PFSK-1 (cell line): ENCODE results near the gene TTPAL.

Experiments used
- FOXP2 ChIP-seq: optimal IDR thresholded peaks from 2 replicates; pipeline ENCODE3; 2011; ENCODE audit warnings: borderline replicate concordance, control low read depth, inconsistent platforms; ENCODE audit not compliant: insufficient read depth; ENCODE audit errors: extremely low read length, extremely low read depth
- POLR2AphosphoS5 ChIP-seq: IDR thresholded peaks from 2 replicates; pipeline ENCODE4 v1.6.1; 2012; ENCODE audit warnings: low read depth, mild to moderate bottlenecking, control low read depth, low read length, moderate library complexity
- REST ChIP-seq, 2 experiments: IDR thresholded peaks; 2 replicates each; pipeline versions ENCODE4 v1.6.1 to v1.8.0; 2011 to 2012; ENCODE audit warnings: low read depth in 2 of 2, low read length in 2 of 2, control low read depth in 1 of 2, inconsistent platforms in 1 of 2, mild to moderate bottlenecking in 1 of 2, moderate library complexity in 1 of 2; ENCODE audit not compliant: insufficient read depth in 1 of 2
- SIN3A ChIP-seq: IDR thresholded peaks from 2 replicates; pipeline ENCODE4 v1.6.1; 2012; ENCODE audit warnings: mild to moderate bottlenecking, low read length, moderate library complexity, borderline replicate concordance; ENCODE audit not compliant: insufficient read depth
- TAF1 ChIP-seq: IDR thresholded peaks from 2 replicates; pipeline ENCODE4 v1.6.1; 2012; ENCODE audit warnings: low read length, control low read depth, borderline replicate concordance; ENCODE audit not compliant: insufficient read depth

TTPAL gene

DNA sequence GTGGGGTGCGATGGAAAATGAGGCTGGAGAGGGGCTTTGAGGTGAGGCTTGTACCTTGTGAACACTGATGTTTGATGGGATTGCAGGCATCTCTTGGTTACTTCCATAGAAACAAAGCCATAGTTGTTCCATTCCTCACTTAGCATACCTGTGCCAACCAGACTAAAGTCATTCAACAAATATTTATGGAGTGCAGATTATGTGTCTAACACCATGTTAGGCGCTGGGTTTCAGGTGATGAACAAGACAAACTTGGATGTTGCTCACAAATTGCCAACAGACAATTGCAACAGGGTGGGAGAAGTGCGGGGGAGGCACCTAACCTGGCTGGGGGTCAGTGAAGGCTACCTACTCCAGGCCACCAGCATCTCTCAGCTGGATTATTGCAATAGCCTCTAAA lies 1.5 kb downstream of the TTPAL start:
- TF ChIP-seq TAF1 (no peak), REST (IDR thresholded peaks at IDR 0.05; ENCODE audit: insufficient read depth in 1 of 2, low read depth in 2 of 2, low read length in 2 of 2) (no peak), POLR2AphosphoS5 (no peak), SIN3A (no peak), FOXP2 (no peak)

DNA sequence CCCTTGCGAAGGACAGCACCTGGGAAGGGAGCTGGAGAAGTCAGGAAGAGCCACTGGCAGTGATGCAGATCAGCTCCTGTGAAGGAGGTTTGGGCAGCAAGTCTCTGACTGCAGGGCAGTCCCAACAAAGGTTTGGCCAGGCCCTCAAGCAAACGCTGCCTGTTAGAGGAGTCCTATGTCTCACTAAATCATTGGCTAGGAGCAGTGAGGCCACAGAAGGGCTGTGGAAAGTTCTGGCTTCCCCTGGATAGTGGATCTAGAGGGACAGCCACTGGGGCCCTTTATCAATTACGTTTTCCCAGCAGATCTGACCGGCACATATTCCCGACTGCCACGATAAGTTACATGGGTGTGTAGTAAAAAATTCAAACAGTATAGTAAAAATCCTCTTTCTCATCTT lies 2.5 kb downstream of the TTPAL start:
- TF ChIP-seq REST (IDR thresholded peaks at IDR 0.05; ENCODE audit: insufficient read depth in 1 of 2, low read depth in 2 of 2, low read length in 2 of 2) (no peak), POLR2AphosphoS5 (no peak), FOXP2 (no peak), TAF1 (no peak), SIN3A (no peak)

- TF ChIP-seq SIN3A (no peak), TAF1 (no peak), REST (IDR thresholded peaks at IDR 0.05; ENCODE audit: insufficient read depth in 1 of 2, low read depth in 2 of 2, low read length in 2 of 2) (no peak), FOXP2 (no peak), POLR2AphosphoS5 (no peak)
These were observed 4.0 kb downstream of the TTPAL start for GRCh38 chr20:44479643-44480042.

DNA sequence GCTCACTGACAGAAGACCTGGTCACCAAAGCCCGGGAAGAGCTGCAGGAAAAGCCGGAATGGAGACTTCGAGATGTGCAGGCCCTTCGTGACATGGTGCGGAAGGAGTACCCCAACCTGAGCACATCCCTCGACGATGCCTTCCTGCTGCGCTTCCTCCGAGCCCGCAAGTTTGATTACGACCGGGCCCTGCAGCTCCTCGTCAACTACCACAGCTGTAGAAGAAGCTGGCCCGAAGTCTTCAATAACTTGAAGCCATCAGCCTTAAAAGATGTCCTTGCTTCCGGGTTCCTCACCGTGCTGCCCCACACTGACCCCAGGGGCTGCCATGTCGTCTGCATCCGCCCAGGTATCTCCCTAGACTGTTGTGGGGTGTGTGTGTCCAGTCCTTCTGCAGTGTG lies 4.4 kb downstream of the TTPAL start:
- TF ChIP-seq POLR2AphosphoS5 = no peak

GRCh38 chr20:44481719-44482416 lies 6.2 kb downstream of the TTPAL start:
- TF ChIP-seq REST (IDR thresholded peaks at IDR 0.05; ENCODE audit: insufficient read depth in 1 of 2, low read depth in 2 of 2, low read length in 2 of 2) = no peak
- no peak for TF ChIP-seq SIN3A
- no peak for TF ChIP-seq TAF1
- no peak for TF ChIP-seq POLR2AphosphoS5
- no peak for TF ChIP-seq FOXP2

- TF ChIP-seq REST (IDR thresholded peaks at IDR 0.05; ENCODE audit: insufficient read depth in 1 of 2, low read depth in 2 of 2, low read length in 2 of 2) (no peak), TAF1 (no peak), FOXP2 (no peak), SIN3A (no peak), POLR2AphosphoS5 (no peak)
These were observed 7.4 kb downstream of the TTPAL start for GRCh38 chr20:44483112-44483511.
